C4-2B (cell line): ENCODE data around the gene RIPOR2.

Source experiments
- ZFX ChIP-seq: fragments of 450-650 bp; IDR thresholded peaks from 2 replicates; pipeline ENCODE4 v1.6.1; 2017
- TF ChIP-seq, protein P1 (sequence below): fragments of 450-650 bp; conservative IDR thresholded peaks from 2 replicates; pipeline ENCODE4 v1.5.1; 2017; ENCODE audit warnings: mild to moderate bottlenecking

DNA sequence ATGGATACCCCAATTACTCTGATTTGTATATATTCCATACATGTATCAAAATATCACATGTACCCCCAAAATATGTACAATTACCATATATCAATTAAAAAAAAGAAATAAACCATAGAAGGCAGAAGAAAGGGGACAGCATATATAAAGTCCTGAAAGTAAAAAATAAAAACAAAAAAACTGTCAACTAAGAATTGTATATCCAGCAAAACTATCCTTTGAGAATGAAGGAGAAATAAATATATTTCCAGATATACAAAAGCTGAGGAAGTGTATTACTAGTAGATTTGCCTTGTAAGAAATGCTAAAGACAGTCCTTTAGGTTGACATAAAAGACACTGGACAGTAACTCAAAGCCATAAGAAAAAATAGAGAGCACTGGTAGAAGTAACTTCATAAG is 9.3 kb upstream of the RIPOR2 start:
- TF ChIP-seq, protein P1, sequence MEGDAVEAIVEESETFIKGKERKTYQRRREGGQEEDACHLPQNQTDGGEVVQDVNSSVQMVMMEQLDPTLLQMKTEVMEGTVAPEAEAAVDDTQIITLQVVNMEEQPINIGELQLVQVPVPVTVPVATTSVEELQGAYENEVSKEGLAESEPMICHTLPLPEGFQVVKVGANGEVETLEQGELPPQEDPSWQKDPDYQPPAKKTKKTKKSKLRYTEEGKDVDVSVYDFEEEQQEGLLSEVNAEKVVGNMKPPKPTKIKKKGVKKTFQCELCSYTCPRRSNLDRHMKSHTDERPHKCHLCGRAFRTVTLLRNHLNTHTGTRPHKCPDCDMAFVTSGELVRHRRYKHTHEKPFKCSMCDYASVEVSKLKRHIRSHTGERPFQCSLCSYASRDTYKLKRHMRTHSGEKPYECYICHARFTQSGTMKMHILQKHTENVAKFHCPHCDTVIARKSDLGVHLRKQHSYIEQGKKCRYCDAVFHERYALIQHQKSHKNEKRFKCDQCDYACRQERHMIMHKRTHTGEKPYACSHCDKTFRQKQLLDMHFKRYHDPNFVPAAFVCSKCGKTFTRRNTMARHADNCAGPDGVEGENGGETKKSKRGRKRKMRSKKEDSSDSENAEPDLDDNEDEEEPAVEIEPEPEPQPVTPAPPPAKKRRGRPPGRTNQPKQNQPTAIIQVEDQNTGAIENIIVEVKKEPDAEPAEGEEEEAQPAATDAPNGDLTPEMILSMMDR = no peak
- TF ChIP-seq ZFX = no peak
